GM19397 (cell line): ENCODE data around the gene THTPA.

Experiments
- ATAC-seq: cut with Tn5 transposase; IDR thresholded peaks from one replicate; pipeline ENCODE4 v1.9.1; 2021; ENCODE audit warnings: mild to moderate bottlenecking, moderate library complexity; ENCODE audit not compliant: unreplicated experiment

The THTPA gene, protein sequence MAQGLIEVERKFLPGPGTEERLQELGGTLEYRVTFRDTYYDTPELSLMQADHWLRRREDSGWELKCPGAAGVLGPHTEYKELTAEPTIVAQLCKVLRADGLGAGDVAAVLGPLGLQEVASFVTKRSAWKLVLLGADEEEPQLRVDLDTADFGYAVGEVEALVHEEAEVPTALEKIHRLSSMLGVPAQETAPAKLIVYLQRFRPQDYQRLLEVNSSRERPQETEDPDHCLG

GRCh38 chr14:23555882-23556699 is at the start of gene THTPA:
THTPA (plus strand) TSS chr14:23556271; CDS start chr14:23556758, 487 bp downstream.
- peak; percentile 88 for ATAC-seq

- no peak for ATAC-seq
These were observed 43.9 kb upstream of the THTPA start for GRCh38 chr14:23512156-23512555.

- no peak for ATAC-seq
These were observed 42.9 kb upstream of the THTPA start for GRCh38 chr14:23513005-23513817.

DNA sequence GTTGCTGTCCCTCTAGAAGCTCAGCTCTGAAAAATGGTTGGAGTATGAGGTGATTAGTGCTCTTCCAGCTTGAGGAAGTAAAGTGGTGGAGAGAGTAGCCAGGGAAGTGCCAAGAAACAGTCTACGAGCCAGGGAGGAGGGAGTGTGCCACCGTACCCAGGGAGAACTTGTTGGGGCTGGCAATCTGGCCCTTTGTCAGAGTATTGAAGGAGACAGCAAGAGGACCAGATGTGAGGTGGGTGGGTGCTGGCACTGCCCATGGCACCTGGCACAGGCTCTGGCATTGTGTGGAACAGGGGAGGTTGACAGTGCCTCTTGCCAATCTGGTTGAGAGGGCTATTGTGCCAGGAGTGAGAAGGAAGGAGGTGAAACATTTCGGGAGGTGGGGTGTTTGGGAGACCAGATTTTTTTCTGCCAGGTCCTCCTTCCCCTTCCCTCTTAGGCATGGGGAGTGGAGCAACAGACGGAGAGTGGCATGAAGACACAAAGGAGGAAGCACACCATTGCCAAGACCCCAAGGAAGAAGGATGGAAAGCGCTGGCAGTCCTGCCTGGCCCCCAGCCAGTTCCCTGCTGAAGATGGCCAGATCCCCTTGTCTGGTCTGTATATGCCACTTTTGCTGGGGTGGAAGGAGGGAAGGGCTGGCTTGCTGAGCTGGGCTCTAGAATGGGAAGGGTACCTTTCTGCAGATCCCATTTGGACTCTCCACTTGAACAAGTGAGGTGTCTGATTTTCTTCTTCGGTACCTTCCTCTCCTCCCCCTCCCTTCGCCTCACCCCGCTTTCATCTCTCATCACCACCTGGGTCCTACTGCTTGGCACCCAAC is 42.0 kb upstream of the THTPA start:
- ATAC-seq, result no peak

- no peak for ATAC-seq
These were observed 41.5 kb upstream of the THTPA start for GRCh38 chr14:23514644-23514957.

DNA sequence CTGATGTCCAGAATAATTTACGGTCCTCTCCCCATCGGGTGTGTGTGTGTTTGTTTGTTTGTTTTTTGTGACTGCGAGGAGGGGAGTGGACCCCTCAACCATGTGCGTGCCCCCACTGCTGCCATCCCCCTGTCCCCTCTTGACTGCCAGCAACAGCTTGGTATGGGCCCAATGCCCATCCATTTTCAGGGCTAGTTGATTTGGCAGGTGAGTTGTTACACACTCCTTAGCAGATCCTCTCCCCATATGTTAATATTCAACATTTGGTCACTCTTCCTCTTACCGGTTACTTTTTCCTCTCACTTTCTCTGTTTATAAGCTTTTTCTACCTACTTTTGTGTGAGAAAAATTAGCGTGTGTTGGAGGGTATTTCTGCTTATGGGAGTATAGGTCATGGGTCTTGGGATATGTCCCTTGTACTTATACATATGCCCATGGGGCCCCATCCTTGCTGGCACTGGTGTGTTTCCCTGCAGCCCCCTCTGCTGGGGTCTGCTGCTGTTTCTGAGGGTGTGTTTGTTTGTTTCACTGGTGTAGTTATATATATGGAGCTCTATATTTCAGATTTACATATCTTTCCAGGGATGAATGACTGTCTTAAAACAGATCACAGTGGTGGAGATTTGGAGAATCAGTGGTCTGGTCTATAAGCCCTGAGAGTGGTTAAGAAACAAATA is 38.3 kb upstream of the THTPA start:
- no peak for ATAC-seq

- ATAC-seq, result no peak
These were observed 37.4 kb upstream of the THTPA start for GRCh38 chr14:23518709-23519108.

GRCh38 chr14:23520899-23521533 is 35.1 kb upstream of the THTPA start:
- ATAC-seq, result no peak

DNA sequence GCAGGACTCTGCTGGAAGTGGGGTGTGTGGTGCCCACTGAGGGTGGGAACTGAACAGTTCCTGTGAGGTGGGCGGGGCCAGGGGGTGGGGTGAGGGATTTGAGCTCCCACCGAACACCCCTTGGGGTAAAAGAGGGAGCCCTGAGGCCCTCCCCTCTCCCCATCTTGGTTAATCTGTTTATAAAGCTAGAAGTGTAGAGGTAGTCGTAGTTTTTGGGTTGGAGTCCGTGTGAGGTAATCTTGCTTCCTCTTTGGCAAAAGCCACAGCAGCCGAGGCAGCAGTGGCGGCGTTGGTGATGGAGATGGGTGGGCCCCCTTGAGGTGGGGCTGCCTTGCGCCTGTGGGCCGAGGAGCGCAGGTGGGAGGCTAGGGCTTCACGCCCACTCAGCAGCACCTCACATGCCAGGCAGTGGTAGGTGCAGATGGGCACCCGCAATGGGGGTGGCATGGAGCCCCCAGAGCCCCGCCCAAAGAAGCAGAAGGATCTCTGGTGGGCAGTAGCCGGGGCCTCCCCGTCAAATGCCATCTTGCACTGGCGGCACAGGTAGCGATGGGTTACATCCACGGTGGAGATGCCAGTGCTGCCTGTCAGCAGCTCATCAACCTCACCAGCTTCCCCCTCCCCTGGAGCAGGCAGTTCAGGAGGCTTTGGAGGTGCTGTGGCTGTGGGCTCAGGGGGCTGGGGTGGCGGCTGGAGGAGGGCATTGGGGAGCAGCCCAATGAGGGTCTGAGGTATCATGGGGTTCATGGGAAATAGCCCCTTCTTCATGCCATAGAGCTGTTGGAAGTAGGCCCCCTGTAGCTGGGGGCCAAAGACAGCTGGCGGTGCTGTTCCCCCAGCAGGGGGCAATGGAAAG is 34.1 kb upstream of the THTPA start:
- ATAC-seq, result no peak

- ATAC-seq, result no peak
These were observed 33.4 kb upstream of the THTPA start for GRCh38 chr14:23522643-23523198.

- ATAC-seq, result no peak
These were observed 32.6 kb upstream of the THTPA start for GRCh38 chr14:23523229-23524016.

DNA sequence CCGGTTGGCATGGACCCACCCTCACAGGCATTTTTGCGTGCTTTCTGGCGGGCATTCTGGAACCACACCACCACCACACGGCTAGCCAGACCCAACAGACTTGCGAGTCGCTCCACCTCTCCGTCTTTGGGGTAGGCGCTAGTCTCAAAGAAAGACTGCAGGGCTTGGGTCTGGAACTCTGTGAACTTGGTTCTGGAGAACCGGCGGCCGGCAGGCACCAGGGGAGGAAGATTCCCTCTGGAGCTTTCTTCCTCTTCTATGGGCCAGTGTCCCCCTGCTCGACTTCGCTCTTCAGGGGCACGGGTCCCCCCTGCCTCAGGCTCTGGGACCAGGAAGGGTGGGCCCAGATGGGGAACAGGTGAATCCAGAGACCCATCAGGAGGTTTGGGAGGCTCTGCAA is 31.1 kb upstream of the THTPA start:
- no peak for ATAC-seq

- no peak for ATAC-seq
These were observed 30.5 kb upstream of the THTPA start for GRCh38 chr14:23525611-23526010.

DNA sequence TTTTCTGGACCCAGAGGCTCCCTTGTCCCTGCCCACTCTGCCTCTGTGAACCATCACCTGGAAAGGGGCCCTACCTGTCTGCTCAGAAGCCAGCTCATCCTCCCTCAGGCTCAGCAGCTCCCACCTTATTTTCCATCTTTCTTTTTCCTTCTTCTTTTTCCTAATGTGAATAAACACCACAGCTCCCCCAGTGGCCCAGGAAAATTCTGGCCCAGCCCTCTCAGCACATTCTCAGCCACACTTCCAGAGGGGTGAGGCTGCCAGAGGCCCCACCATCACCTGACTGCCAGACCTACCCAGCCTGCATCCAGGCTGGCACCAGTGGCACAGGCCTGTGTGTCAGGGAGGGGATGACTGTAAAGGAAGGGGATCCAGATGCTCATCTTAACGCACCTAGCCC is 27.5 kb upstream of the THTPA start:
- no peak for ATAC-seq

DNA sequence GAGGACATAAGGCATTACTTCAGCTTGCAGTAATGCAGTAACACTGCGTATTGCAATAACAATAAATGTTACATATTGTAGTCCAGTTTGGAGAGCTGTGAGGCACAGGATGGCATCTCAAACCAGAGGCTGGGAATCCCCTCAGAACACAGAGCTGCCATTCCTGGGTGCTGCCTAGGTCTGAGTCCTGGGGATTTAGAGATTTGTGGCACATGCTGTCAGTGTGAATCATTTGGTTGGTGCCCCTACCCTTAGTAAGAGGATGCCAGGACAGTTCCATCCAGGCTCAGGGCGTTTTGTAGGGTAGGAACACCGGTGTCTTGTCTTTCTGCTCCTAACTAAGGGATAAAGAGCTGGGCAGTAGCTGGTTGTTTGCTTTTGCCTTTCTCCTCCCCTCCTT is 27.1 kb upstream of the THTPA start:
- no peak for ATAC-seq

DNA sequence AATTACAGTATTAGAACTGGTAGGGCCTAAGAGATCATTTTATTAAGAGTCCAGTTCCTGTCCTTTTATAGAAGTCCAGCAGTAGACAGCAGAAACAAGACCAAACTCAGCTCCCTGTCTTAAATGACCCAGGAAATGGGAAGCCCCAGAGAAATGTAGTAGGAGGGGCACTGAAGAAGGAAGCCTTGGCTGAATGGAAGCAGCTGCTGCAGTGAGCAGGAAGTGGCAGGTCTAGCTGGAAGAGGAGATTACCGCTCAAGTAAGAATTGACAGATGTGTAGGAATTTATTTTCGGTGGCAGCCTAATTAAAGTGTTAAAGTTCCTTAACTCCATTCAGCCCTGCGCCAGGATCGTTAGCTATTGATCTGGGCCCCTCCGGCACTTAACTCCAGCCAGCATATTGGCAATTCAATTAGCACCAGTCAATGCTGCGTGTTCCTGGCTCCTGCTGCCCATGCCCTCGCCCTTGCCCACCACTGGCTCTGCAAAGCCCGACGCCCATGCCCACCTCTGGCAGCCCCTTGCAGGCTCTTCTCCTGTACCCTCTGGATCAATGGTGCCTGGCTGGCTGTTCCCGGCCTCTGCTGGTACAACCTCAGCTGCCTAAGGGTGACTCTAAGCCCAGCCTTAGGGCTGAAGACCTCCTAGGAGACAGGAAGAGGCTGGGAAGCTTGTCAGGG is 25.6 kb upstream of the THTPA start:
- ATAC-seq, result no peak

DNA sequence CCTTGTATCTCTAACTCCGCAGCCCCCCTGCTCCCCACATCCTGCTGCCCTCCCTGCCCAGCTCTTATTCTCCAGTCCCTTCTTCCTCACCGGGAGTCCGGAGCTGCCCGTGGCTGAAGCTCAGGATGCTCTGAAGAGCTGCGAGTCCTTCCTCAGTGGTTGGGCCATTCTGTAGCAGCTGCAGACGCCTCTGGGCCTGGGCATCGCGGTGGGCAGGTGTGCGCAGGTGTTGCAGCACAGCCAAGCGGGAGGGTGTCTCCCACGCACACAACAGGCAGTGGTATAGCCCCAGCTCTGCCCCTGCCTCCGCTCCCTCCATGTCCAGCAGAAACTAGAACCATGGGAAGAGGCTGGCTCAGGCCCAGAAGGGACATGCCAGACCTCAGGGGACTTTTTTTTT is 24.7 kb upstream of the THTPA start:
- ATAC-seq, result no peak
